ENCODE results near the gene ITIH1. TPM values are rescaled to one million over a fixed set of nuclear protein-coding genes. Genes with fewer than 3 reads are reported as not detected.

The ITIH1 gene
- total RNA-seq, 4 donors from 2014 or later = 0.34 to 1.5 TPM; not detected in 2

- no peak for TF ChIP-seq CTCF (IDR thresholded peaks at IDR 0.05; ENCODE audit: low read depth)
These were observed 21.6 kb downstream of the ITIH1 start for GRCh38 chr3:52798978-52799476.

- no peak for TF ChIP-seq CTCF (IDR thresholded peaks at IDR 0.05; ENCODE audit: low read depth)
These were observed 22.7 kb downstream of the ITIH1 start for GRCh38 chr3:52800079-52800478.

GRCh38 chr3:52801839-52802238, 24.4 kb downstream of the ITIH1 start:
- no peak for TF ChIP-seq CTCF (IDR thresholded peaks at IDR 0.05; ENCODE audit: low read depth)

- no peak for TF ChIP-seq CTCF (IDR thresholded peaks at IDR 0.05; ENCODE audit: low read depth)
These were observed 28.1 kb downstream of the ITIH1 start for GRCh38 chr3:52805270-52806039.

- TF ChIP-seq CTCF (IDR thresholded peaks at IDR 0.05; ENCODE audit: low read depth) = no peak
These were observed 31.8 kb downstream of the ITIH1 start for GRCh38 chr3:52809149-52809548.

GRCh38 chr3:52809662-52810377, 32.4 kb downstream of the ITIH1 start:
- no peak for TF ChIP-seq CTCF (IDR thresholded peaks at IDR 0.05; ENCODE audit: low read depth)

- TF ChIP-seq CTCF (IDR thresholded peaks at IDR 0.05; ENCODE audit: low read depth) = no peak
These were observed 33.5 kb downstream of the ITIH1 start for GRCh38 chr3:52810923-52811322.

All from subcutaneous adipose tissue (tissue), 4 donors.